Loucy (cell line): Measurements from ENCODE around the gene HSPA12A.

ENCODE experiments used
- H2AFZ ChIP-seq: fragments of 200-600 bp; sonication (generic); 2 replicates; pipeline ENCODE4 v1.6.0; 2016; ENCODE audit warnings: antibody characterized with exemption, mild to moderate bottlenecking, low read length, moderate library complexity
- H3F3A ChIP-seq: fragments of 200-600 bp; 2 replicates; pipeline ENCODE4 v1.6.0; 2016; ENCODE audit warnings: antibody characterized with exemption, low read depth, mild to moderate bottlenecking
- H3K27me3 ChIP-seq: fragments of 200-600 bp; sonication (generic); 2 replicates; pipeline ENCODE4 v1.6.1; 2014; ENCODE audit warnings: low read length, mild to moderate bottlenecking; ENCODE audit not compliant: insufficient read depth, poor library complexity, severe bottlenecking
- H3K36me3 ChIP-seq: fragments of 200-600 bp; sonication (generic); 2 replicates; pipeline ENCODE4 v1.6.1; 2016; ENCODE audit warnings: low read length; ENCODE audit not compliant: insufficient read depth
- H3K4me1 ChIP-seq: fragments of 200-600 bp; sonication (generic); 2 replicates; pipeline ENCODE4 v1.5.1; 2014; ENCODE audit warnings: low read length, mild to moderate bottlenecking; ENCODE audit not compliant: insufficient read depth, poor library complexity, severe bottlenecking
- H3K4me2 ChIP-seq: fragments of 200-600 bp; sonication (generic); 2 replicates; pipeline ENCODE4 v1.6.0; 2014; ENCODE audit warnings: antibody characterized with exemption, low read length, low read depth, mild to moderate bottlenecking; ENCODE audit not compliant: poor library complexity, severe bottlenecking
- H3K4me3 ChIP-seq: fragments of 200-600 bp; sonication (generic); 2 replicates; pipeline ENCODE4 v1.5.1; 2014; ENCODE audit warnings: low read length, mild to moderate bottlenecking, mixed read lengths; ENCODE audit not compliant: poor library complexity, severe bottlenecking
- H3K79me2 ChIP-seq: fragments of 200-600 bp; sonication (generic); 2 replicates; pipeline ENCODE4 v1.6.1; 2014; ENCODE audit warnings: low read length; ENCODE audit not compliant: insufficient read depth
- H3K9ac ChIP-seq: fragments of 200-600 bp; sonication (generic); 2 replicates; pipeline ENCODE4 v1.6.0; 2014; ENCODE audit warnings: mild to moderate bottlenecking, low read depth, low read length, moderate library complexity; ENCODE audit not compliant: poor library complexity, severe bottlenecking
- H3K9me2 ChIP-seq: fragments of 200-600 bp; sonication (generic); replicated peaks from 2 replicates; pipeline ENCODE4 v1.6.1; 2016; ENCODE audit warnings: low read depth, low read length, mixed read lengths
- H3K9me3 ChIP-seq: fragments of 200-600 bp; sonication (generic); 2 replicates; pipeline ENCODE4 v1.6.1; 2014; ENCODE audit warnings: mild to moderate bottlenecking, antibody characterized with exemption, low read length, low read depth; ENCODE audit not compliant: insufficient read depth
- H4K20me1 ChIP-seq: fragments of 200-600 bp; sonication (generic); 2 replicates; pipeline ENCODE4 v1.6.0; 2014; ENCODE audit warnings: antibody characterized with exemption, low read length, mild to moderate bottlenecking; ENCODE audit not compliant: insufficient read depth, poor library complexity, severe bottlenecking
- EZH2phosphoT487 ChIP-seq: fragments of 200-600 bp; IDR thresholded peaks from 2 replicates; pipeline ENCODE4 v1.6.1; 2018; ENCODE audit warnings: antibody characterized with exemption, mild to moderate bottlenecking, moderate library complexity, borderline replicate concordance
- TF ChIP-seq, protein P1 (sequence below): fragments of 200-600 bp; sonication (generic); conservative IDR thresholded peaks from 2 replicates; pipeline ENCODE4 v1.5.1; 2014; ENCODE audit warnings: mild to moderate bottlenecking, antibody characterized with exemption, low read length

HSPA12A gene

DNA sequence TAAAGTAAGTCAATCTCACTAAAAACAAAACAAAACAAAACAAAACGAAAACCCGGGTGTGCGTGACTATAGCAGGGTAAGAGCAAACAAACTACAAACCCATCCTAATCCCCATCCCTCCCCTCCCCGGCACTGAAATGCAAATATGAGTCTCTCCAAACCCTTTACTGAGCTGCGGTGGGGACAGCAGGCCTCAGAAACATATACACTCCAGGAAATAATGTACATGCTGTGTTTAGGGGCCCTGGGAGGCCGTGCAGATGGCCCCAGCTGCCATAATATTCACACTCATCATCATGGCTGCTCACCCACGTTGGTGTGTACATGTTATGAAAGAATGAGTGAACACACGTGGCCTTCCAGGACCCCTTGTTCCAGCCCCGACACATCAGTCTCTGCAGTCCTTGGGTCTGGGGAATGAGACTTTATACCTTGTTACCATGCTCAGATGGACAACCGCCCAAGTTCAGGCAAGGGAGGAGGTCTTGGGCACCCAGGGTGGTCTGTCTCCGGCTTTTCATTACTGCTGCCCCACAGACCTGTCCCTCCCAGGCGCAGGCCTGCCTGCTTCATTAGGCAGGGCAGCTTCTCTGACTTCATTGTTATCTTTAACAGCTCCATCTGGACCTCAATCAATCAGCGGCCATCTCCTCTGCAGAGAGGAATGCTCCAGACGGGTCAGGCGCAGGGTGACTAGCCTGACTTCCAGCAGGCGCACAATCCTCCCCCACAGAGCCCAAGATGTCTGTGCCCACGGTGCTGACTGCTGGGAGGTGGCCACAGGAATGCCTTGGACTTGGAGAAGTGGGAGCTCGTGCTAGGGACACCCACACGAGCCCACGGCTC lies 20.6 kb downstream of the HSPA12A start:
- TF ChIP-seq EZH2phosphoT487, result no peak
- TF ChIP-seq, protein P1, sequence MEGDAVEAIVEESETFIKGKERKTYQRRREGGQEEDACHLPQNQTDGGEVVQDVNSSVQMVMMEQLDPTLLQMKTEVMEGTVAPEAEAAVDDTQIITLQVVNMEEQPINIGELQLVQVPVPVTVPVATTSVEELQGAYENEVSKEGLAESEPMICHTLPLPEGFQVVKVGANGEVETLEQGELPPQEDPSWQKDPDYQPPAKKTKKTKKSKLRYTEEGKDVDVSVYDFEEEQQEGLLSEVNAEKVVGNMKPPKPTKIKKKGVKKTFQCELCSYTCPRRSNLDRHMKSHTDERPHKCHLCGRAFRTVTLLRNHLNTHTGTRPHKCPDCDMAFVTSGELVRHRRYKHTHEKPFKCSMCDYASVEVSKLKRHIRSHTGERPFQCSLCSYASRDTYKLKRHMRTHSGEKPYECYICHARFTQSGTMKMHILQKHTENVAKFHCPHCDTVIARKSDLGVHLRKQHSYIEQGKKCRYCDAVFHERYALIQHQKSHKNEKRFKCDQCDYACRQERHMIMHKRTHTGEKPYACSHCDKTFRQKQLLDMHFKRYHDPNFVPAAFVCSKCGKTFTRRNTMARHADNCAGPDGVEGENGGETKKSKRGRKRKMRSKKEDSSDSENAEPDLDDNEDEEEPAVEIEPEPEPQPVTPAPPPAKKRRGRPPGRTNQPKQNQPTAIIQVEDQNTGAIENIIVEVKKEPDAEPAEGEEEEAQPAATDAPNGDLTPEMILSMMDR, result no peak
- H4K20me1 ChIP-seq, result no peaks in the 10 kb centered on the region
- H3K9me3 ChIP-seq, result no peaks in the 10 kb centered on the region
- no peak overlapping the region for H3K9ac ChIP-seq
- H2AFZ ChIP-seq, result no peak overlapping the region
- H3K27me3 ChIP-seq, result peaks cover 26% of the 10 kb centered on the region
- no peak overlapping the region for H3K4me2 ChIP-seq
- no peaks in the 10 kb centered on the region for H3K36me3 ChIP-seq
- peaks cover 24% of the 10 kb centered on the region for H3K4me1 ChIP-seq
- no peaks in the 10 kb centered on the region for H3K79me2 ChIP-seq
- no peaks in the 10 kb centered on the region for H3F3A ChIP-seq
- H3K4me3 ChIP-seq, result no peak overlapping the region
- H3K9me2 ChIP-seq, result no peaks in the 10 kb centered on the region

DNA sequence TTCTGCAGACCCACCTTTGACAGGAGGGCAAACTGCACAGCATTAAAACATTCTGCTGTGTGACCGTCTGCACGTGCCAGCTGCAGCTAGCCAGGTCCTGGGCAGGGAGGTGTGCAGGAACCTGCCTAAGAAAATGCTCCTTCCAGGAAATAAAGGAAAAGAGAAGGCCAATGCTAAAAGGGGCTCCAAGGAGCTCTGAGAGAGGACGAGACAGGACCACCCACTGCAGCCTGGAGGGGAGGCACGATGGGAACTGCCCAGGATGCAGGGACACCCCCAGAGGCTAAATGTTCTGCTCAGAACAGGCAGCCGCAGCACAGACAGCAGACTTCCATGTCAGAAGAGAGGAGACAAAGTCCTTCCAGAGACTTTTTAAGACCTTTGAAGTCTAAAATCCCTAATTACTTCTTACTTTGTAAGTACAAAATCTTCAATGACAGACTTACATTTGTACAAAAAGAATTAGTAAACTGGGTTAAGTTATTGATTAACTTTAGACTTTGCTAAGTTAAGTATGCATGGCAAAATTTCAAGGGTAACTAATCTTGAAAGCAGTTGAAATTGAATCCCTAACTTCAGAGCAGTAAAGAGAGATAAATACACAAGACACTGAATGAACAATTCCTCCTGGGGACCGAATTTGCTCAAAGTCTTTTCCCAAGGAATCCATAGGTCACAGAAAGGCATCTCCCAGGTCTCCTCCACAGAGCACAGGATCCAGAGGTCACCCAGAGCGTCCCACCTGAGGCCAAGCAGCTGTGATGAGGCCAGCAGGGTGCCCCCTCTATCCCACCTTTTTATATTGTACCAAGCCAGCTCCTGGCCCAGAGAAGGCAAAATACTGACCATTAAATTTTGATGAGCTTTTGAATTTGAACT lies 21.5 kb downstream of the HSPA12A start:
- H3K9ac ChIP-seq, result no peak overlapping the region
- peaks cover 24% of the 10 kb centered on the region for H3K4me1 ChIP-seq
- H3K9me3 ChIP-seq, result no peaks in the 10 kb centered on the region
- no peak for TF ChIP-seq EZH2phosphoT487
- TF ChIP-seq, protein P1, result no peak
- H3K4me3 ChIP-seq, result no peak overlapping the region
- no peaks in the 10 kb centered on the region for H3K9me2 ChIP-seq
- H3K79me2 ChIP-seq, result no peaks in the 10 kb centered on the region
- no peaks in the 10 kb centered on the region for H3F3A ChIP-seq
- no peak overlapping the region for H2AFZ ChIP-seq
- peaks cover 20% of the 10 kb centered on the region for H3K27me3 ChIP-seq
- H3K4me2 ChIP-seq, result no peak overlapping the region
- no peaks in the 10 kb centered on the region for H3K36me3 ChIP-seq
- no peaks in the 10 kb centered on the region for H4K20me1 ChIP-seq

DNA sequence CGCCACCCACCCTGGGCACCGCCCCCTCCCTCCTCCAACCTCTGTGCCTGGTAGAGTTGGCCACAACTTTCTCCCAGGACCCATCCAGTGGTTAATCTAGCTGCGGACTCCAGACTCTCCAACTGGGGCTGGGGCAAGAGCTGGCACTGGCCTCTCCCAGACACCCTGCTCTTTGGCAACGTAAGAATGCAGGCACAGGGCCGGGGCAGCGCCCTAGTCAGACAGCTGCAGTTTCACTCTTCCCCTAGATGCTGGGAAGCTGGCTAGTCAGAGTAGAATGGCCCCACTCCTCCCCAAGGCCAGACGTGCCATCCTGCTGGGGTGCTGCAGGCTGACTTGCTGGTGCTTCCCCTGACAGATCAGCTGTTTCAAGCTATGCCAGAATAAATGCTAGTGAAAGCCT lies 22.1 kb downstream of the HSPA12A start:
- H3K9me2 ChIP-seq, result no peaks in the 10 kb centered on the region
- H3K4me3 ChIP-seq, result no peak overlapping the region
- peaks cover 21% of the 10 kb centered on the region for H3K4me1 ChIP-seq
- no peak for TF ChIP-seq EZH2phosphoT487
- TF ChIP-seq, protein P1, result no peak
- H3K79me2 ChIP-seq, result no peaks in the 10 kb centered on the region
- H4K20me1 ChIP-seq, result no peaks in the 10 kb centered on the region
- H3K9me3 ChIP-seq, result no peaks in the 10 kb centered on the region
- no peak overlapping the region for H3K4me2 ChIP-seq
- H3K9ac ChIP-seq, result no peak overlapping the region
- no peaks in the 10 kb centered on the region for H3F3A ChIP-seq
- H3K36me3 ChIP-seq, result no peaks in the 10 kb centered on the region
- H3K27me3 ChIP-seq, result peaks cover 18% of the 10 kb centered on the region
- H2AFZ ChIP-seq, result no peak overlapping the region
